WTC11 (cell line): ENCODE data around the gene SNX3. TPM values are rescaled to one million over a fixed set of nuclear protein-coding genes. Genes with fewer than 3 reads are reported as not detected.

ENCODE experiments used
- ATAC-seq: fragments of 200-7000 bp; cut with Tn5 transposase; 2 replicates; pipeline ENCODE4 v1.10.0; 2021; ENCODE audit warnings: mild to moderate bottlenecking, moderate library complexity
- CTCF ChIA-PET: fragments of 300-600 bp; sonication (Branson Sonifier 250); formaldehyde crosslinking; loops from one replicate; lab custom pipeline; 2021; ENCODE audit warnings: antibody characterized with exemption; lab: Charles Lee
- POLR2A ChIA-PET: fragments of 350-600 bp; sonication (Branson Sonifier 250); formaldehyde crosslinking; loops from one replicate; lab custom pipeline; 2021; ENCODE audit warnings: antibody characterized with exemption; lab: Charles Lee
- DNase-seq: peaks from one replicate; pipeline ENCODE4 v3.0.0; 2021; ENCODE audit warnings: low spot score
- H3K27ac Mint-ChIP-seq: 2 replicates; pipeline ENCODE4 v1.8.0; 2021; ENCODE audit warnings: mixed read lengths
- H3K27me3 Mint-ChIP-seq: 2 replicates; pipeline ENCODE4 v1.8.0; 2021; ENCODE audit warnings: low read depth, mild to moderate bottlenecking, moderate library complexity, mixed read lengths
- H3K36me3 Mint-ChIP-seq: 2 replicates; pipeline ENCODE4 v1.8.0; 2021; ENCODE audit warnings: mixed read lengths
- H3K4me1 Mint-ChIP-seq: 2 replicates; pipeline ENCODE4 v1.8.0; 2022; ENCODE audit warnings: mixed read lengths
- H3K4me3 Mint-ChIP-seq: 2 replicates; pipeline ENCODE4 v1.8.0; 2021; ENCODE audit warnings: mild to moderate bottlenecking, moderate library complexity, mixed read lengths
- H3K9me3 Mint-ChIP-seq: 2 replicates; pipeline ENCODE4 v1.8.0; 2021; ENCODE audit warnings: mixed read lengths
- ATF6 ChIP-seq: sonication (generic); formaldehyde crosslinking; IDR thresholded peaks from 2 replicates; pipeline ENCODE4 v1.8.1; 2023; ENCODE audit warnings: mild to moderate bottlenecking, missing genetic modification reagents
- CREB1 ChIP-seq: sonication (generic); formaldehyde crosslinking; IDR thresholded peaks from 2 replicates; pipeline ENCODE4 v1.8.0; 2023; ENCODE audit warnings: mild to moderate bottlenecking, missing genetic modification reagents
- ELF4 ChIP-seq: sonication (generic); formaldehyde crosslinking; IDR thresholded peaks from 2 replicates; pipeline ENCODE4 v1.8.1; 2022; ENCODE audit warnings: low read depth, mild to moderate bottlenecking, moderate library complexity, missing genetic modification reagents
- GABPB1 ChIP-seq: sonication (generic); formaldehyde crosslinking; IDR thresholded peaks from 2 replicates; pipeline ENCODE4 v1.8.1; 2023; ENCODE audit warnings: mild to moderate bottlenecking, missing genetic modification reagents
- IRF2 ChIP-seq: sonication (generic); formaldehyde crosslinking; IDR thresholded peaks from 2 replicates; pipeline ENCODE4 v1.8.0; 2022; ENCODE audit warnings: low read depth, missing genetic modification reagents, borderline replicate concordance
- MXD4 ChIP-seq: fragments of 250-450 bp; sonication (Bioruptor Pico); IDR thresholded peaks from 2 replicates; pipeline ENCODE4 v1.8.0; 2021; ENCODE audit warnings: mild to moderate bottlenecking, moderate library complexity, borderline replicate concordance
- NR3C1 ChIP-seq: sonication (generic); formaldehyde crosslinking; conservative IDR thresholded peaks from 2 replicates; pipeline ENCODE4 v1.8.1; 2023; ENCODE audit warnings: low read depth, mild to moderate bottlenecking, missing genetic modification reagents
- OVOL2 ChIP-seq: fragments of 250-450 bp; sonication (Bioruptor Pico); IDR thresholded peaks from 2 replicates; pipeline ENCODE4 v1.9.0; 2021; ENCODE audit warnings: mild to moderate bottlenecking, borderline replicate concordance
- RORB ChIP-seq: fragments of 250-450 bp; sonication (Bioruptor Pico); IDR thresholded peaks from 2 replicates; pipeline ENCODE4 v1.9.0; 2021; ENCODE audit warnings: mild to moderate bottlenecking
- USF1 ChIP-seq: sonication (generic); formaldehyde crosslinking; IDR thresholded peaks from 2 replicates; pipeline ENCODE4 v1.8.0; 2022; ENCODE audit warnings: mild to moderate bottlenecking, missing genetic modification reagents
- ZNF263 ChIP-seq: sonication (generic); formaldehyde crosslinking; IDR thresholded peaks from 2 replicates; pipeline ENCODE4 v1.8.1; 2022; ENCODE audit warnings: low read depth, mild to moderate bottlenecking, moderate library complexity, missing genetic modification reagents
- ZNF423 ChIP-seq: fragments of 250-450 bp; sonication (Bioruptor Pico); IDR thresholded peaks from 2 replicates; pipeline ENCODE4 v2.1.2; 2022; ENCODE audit warnings: mild to moderate bottlenecking, moderate library complexity
- total RNA-seq: library from RNA; stranded (reverse); gene quantifications from 3 replicates; pipeline ENCODE4 v1.2.3, GENCODE V29; 2021
- TF ChIP-seq, protein P1 (sequence below): fragments of 250-450 bp; sonication (Bioruptor Pico); IDR thresholded peaks from 2 replicates; pipeline ENCODE4 v1.9.0; 2021; ENCODE audit warnings: mild to moderate bottlenecking, borderline replicate concordance
- TF ChIP-seq, protein P2 (sequence below): fragments of 250-450 bp; sonication (Bioruptor Pico); IDR thresholded peaks from 2 replicates; pipeline ENCODE4 v1.9.0; 2021; ENCODE audit warnings: mild to moderate bottlenecking
- TF ChIP-seq, protein P3 (sequence below): sonication (generic); formaldehyde crosslinking; IDR thresholded peaks from 2 replicates; pipeline ENCODE4 v1.8.0; 2022; ENCODE audit warnings: mild to moderate bottlenecking, missing genetic modification reagents
- TF ChIP-seq, protein P4 (sequence below): sonication (generic); formaldehyde crosslinking; IDR thresholded peaks from 2 replicates; pipeline ENCODE4 v1.8.0; 2022; ENCODE audit warnings: missing genetic modification reagents

SNX3 gene
- total RNA-seq, 1 experiment from 2014 or later: 66.1 TPM

DNA sequence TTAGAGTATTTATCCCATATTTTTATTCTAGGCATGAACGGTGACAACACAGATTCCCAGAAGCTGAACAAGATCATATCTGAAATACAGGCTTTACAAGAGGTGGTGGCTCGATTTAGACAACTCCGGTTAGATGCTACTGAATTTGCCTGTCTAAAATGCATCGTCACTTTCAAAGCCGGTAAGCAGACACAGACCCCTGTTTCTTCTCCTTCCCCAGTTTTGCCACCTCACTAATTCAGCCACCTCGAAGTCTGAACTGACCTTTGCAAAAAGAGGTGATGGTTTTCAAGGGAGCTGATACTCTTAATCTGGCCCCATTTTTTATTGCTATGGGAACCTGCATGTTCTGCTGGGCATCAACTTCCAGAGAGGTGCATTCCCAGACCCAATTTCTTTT is 80.1 kb downstream of the SNX3 start (continued):
- TF ChIP-seq, protein P1, sequence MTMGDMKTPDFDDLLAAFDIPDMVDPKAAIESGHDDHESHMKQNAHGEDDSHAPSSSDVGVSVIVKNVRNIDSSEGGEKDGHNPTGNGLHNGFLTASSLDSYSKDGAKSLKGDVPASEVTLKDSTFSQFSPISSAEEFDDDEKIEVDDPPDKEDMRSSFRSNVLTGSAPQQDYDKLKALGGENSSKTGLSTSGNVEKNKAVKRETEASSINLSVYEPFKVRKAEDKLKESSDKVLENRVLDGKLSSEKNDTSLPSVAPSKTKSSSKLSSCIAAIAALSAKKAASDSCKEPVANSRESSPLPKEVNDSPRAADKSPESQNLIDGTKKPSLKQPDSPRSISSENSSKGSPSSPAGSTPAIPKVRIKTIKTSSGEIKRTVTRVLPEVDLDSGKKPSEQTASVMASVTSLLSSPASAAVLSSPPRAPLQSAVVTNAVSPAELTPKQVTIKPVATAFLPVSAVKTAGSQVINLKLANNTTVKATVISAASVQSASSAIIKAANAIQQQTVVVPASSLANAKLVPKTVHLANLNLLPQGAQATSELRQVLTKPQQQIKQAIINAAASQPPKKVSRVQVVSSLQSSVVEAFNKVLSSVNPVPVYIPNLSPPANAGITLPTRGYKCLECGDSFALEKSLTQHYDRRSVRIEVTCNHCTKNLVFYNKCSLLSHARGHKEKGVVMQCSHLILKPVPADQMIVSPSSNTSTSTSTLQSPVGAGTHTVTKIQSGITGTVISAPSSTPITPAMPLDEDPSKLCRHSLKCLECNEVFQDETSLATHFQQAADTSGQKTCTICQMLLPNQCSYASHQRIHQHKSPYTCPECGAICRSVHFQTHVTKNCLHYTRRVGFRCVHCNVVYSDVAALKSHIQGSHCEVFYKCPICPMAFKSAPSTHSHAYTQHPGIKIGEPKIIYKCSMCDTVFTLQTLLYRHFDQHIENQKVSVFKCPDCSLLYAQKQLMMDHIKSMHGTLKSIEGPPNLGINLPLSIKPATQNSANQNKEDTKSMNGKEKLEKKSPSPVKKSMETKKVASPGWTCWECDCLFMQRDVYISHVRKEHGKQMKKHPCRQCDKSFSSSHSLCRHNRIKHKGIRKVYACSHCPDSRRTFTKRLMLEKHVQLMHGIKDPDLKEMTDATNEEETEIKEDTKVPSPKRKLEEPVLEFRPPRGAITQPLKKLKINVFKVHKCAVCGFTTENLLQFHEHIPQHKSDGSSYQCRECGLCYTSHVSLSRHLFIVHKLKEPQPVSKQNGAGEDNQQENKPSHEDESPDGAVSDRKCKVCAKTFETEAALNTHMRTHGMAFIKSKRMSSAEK (CRISPR knock-in tag): no peak
- TF ChIP-seq, protein P2, sequence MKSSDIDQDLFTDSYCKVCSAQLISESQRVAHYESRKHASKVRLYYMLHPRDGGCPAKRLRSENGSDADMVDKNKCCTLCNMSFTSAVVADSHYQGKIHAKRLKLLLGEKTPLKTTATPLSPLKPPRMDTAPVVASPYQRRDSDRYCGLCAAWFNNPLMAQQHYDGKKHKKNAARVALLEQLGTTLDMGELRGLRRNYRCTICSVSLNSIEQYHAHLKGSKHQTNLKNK: no peak
- no peak for TF ChIP-seq MXD4 (CRISPR knock-in tag)
- no peak for TF ChIP-seq ZNF263 (CRISPR knock-in tag)
- TF ChIP-seq ZNF423 (CRISPR knock-in tag): no peak

- no peak for TF ChIP-seq OVOL2 (CRISPR knock-in tag)
- peaks cover 82% of the 10 kb centered on the region for H3K27me3 Mint-ChIP-seq
These were observed 80.6 kb downstream of the SNX3 start for GRCh38 chr6:108180266-108180665.

GRCh38 chr6:108179741-108180140 is 81.1 kb downstream of the SNX3 start:
- DNase-seq: no peak
- ChIA-PET POLR2A (no interaction called here), CTCF (interaction anchor here (1.6 kb wide), 1 partner anchor 312 kb away, joined by 9 read pairs; no protein-coding TSS in a partner anchor)
- peak; percentile 61 for ATAC-seq
- TF ChIP-seq ELF4 (CRISPR knock-in tag) (no peak), RORB (no peak)
- Mint-ChIP-seq H3K27ac (no peak overlapping the region), H3K9me3 (no peaks in the 10 kb centered on the region), H3K4me3 (peak overlapping the region; percentile 24; the same call in 1 of the 2 replicates), H3K27me3 (peaks cover 84% of the 10 kb centered on the region), H3K4me1 (peaks cover 51% of the 10 kb centered on the region), H3K36me3 (no peaks in the 10 kb centered on the region)

More at GRCh38 chr6:108180266-108180665, 80.6 kb downstream of the SNX3 start:
- no peak overlapping the region for H3K27ac Mint-ChIP-seq
- ATAC-seq: no peak
- DNase-seq: no peak
- ChIA-PET POLR2A (no interaction called here), CTCF (interaction anchor here (1.6 kb wide), 1 partner anchor 312 kb away, joined by 9 read pairs; no protein-coding TSS in a partner anchor)
- H3K9me3 Mint-ChIP-seq: no peaks in the 10 kb centered on the region
- peaks cover 47% of the 10 kb centered on the region for H3K4me1 Mint-ChIP-seq
- no peak overlapping the region for H3K4me3 Mint-ChIP-seq
- no peaks in the 10 kb centered on the region for H3K36me3 Mint-ChIP-seq

- CTCF ChIA-PET: interaction anchor here (0.5 to 3.2 kb wide), 38 partner anchors 8 to 1279 kb away, joined by 3 to 53 read pairs (median 5); partner anchors contain the start of genes MICAL1, NR2E1 and SNX3
- H3K27ac Mint-ChIP-seq: no peak overlapping the region
- H3K36me3 Mint-ChIP-seq: 0 out of 2 replicates have a peak, but pooled peaks cover 3% of the 10 kb centered on the region
- no peaks in the 10 kb centered on the region for H3K9me3 Mint-ChIP-seq
- POLR2A ChIA-PET: interaction anchor here (1.0 to 1.8 kb wide), 4 partner anchors 11 to 118 kb away, joined by 3 to 5 read pairs (median 4); partner anchors contain the start of genes AFG1L, NR2E1 and SNX3
- ATAC-seq (peak; percentile 4), DNase-seq (no peak)
- H3K4me3 Mint-ChIP-seq: peak overlapping the region; percentile 72
- H3K4me1 Mint-ChIP-seq: peaks cover 61% of the 10 kb centered on the region
- peaks cover 97% of the 10 kb centered on the region for H3K27me3 Mint-ChIP-seq
- TF ChIP-seq NR3C1 (CRISPR knock-in tag) (no peak), ATF6 (CRISPR knock-in tag) (no peak), GABPB1 (CRISPR knock-in tag) (no peak), CREB1 (CRISPR knock-in tag) (no peak), USF1 (CRISPR knock-in tag) (no peak), IRF2 (CRISPR knock-in tag) (no peak)
- TF ChIP-seq, protein P3, sequence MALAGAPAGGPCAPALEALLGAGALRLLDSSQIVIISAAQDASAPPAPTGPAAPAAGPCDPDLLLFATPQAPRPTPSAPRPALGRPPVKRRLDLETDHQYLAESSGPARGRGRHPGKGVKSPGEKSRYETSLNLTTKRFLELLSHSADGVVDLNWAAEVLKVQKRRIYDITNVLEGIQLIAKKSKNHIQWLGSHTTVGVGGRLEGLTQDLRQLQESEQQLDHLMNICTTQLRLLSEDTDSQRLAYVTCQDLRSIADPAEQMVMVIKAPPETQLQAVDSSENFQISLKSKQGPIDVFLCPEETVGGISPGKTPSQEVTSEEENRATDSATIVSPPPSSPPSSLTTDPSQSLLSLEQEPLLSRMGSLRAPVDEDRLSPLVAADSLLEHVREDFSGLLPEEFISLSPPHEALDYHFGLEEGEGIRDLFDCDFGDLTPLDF (CRISPR knock-in tag): no peak
- TF ChIP-seq, protein P4, sequence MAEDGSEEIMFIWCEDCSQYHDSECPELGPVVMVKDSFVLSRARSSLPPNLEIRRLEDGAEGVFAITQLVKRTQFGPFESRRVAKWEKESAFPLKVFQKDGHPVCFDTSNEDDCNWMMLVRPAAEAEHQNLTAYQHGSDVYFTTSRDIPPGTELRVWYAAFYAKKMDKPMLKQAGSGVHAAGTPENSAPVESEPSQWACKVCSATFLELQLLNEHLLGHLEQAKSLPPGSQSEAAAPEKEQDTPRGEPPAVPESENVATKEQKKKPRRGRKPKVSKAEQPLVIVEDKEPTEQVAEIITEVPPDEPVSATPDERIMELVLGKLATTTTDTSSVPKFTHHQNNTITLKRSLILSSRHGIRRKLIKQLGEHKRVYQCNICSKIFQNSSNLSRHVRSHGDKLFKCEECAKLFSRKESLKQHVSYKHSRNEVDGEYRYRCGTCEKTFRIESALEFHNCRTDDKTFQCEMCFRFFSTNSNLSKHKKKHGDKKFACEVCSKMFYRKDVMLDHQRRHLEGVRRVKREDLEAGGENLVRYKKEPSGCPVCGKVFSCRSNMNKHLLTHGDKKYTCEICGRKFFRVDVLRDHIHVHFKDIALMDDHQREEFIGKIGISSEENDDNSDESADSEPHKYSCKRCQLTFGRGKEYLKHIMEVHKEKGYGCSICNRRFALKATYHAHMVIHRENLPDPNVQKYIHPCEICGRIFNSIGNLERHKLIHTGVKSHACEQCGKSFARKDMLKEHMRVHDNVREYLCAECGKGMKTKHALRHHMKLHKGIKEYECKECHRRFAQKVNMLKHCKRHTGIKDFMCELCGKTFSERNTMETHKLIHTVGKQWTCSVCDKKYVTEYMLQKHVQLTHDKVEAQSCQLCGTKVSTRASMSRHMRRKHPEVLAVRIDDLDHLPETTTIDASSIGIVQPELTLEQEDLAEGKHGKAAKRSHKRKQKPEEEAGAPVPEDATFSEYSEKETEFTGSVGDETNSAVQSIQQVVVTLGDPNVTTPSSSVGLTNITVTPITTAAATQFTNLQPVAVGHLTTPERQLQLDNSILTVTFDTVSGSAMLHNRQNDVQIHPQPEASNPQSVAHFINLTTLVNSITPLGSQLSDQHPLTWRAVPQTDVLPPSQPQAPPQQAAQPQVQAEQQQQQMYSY: peak; percentile 50; the same call in 1 of the 2 replicates
These were observed 84.4 kb downstream of the SNX3 start for GRCh38 chr6:108176281-108177089.
